ENCODE measurements around the gene SUPT3H.
"Not testable (repeated sequence)": the region's sequence is repeated elsewhere in the genome, so short reads cannot be mapped to it uniquely, and the experiment has no call there.

Gene SUPT3H

GRCh38 chr6:45175272-45175671 lies 202.5 kb downstream of the SUPT3H start:
- Histone ChIP-seq H3K27ac (ENCODE audit: low read depth, low read length) (no peak overlapping the region), H3K9ac (ENCODE audit: low read length) (no peak overlapping the region), H3K4me3 (ENCODE audit: low read length) (no peak overlapping the region)

GRCh38 chr6:45174045-45174444 lies 203.7 kb downstream of the SUPT3H start:
- Histone ChIP-seq H3K27me3 (ENCODE audit: control insufficient read depth, insufficient read depth, low read length) (no peaks in the 10 kb centered on the region), H3K27ac (ENCODE audit: low read depth, low read length) (no peak overlapping the region), H3K4me1 (ENCODE audit: control insufficient read depth, insufficient read depth, low read length) (no peaks in the 10 kb centered on the region), H3K36me3 (ENCODE audit: control insufficient read depth, insufficient read depth, low read length) (no peaks in the 10 kb centered on the region), H3K4me3 (ENCODE audit: low read length) (no peak overlapping the region), H3K9ac (ENCODE audit: low read length) (no peak overlapping the region)

More at GRCh38 chr6:45175272-45175671, 202.5 kb downstream of the SUPT3H start:
- Histone ChIP-seq H3K36me3 (ENCODE audit: control insufficient read depth, insufficient read depth, low read length) (no peaks in the 10 kb centered on the region), H3K4me1 (ENCODE audit: control insufficient read depth, insufficient read depth, low read length) (no peaks in the 10 kb centered on the region), H3K27me3 (ENCODE audit: control insufficient read depth, insufficient read depth, low read length) (no peaks in the 10 kb centered on the region)

DNA sequence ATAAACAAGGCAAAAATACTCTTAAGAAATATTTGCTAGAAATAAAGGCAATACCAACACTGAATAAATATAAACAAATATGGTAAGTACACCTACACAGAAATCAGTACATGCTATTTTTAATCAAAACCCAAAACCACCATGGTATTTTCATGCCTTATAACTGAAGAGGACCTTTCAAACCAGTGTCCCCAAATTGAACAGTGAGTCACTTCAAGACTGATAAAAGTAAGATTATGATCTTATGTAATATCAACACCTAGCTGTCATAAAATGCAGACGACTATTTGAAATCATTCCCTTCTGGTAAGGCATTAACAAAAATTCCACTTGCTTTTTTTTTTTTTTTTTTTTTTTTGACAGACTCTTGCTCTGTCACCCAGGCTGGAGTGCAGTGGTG lies 206.4 kb downstream of the SUPT3H start:
- Histone ChIP-seq H3K27me3 (ENCODE audit: control insufficient read depth, insufficient read depth, low read length) (no peaks in the 10 kb centered on the region), H3K27ac (ENCODE audit: low read depth, low read length) (no peak overlapping the region), H3K9ac (ENCODE audit: low read length) (no peak overlapping the region), H3K4me1 (ENCODE audit: control insufficient read depth, insufficient read depth, low read length) (no peaks in the 10 kb centered on the region), H3K4me3 (ENCODE audit: low read length) (no peak overlapping the region), H3K36me3 (ENCODE audit: control insufficient read depth, insufficient read depth, low read length) (no peaks in the 10 kb centered on the region)

DNA sequence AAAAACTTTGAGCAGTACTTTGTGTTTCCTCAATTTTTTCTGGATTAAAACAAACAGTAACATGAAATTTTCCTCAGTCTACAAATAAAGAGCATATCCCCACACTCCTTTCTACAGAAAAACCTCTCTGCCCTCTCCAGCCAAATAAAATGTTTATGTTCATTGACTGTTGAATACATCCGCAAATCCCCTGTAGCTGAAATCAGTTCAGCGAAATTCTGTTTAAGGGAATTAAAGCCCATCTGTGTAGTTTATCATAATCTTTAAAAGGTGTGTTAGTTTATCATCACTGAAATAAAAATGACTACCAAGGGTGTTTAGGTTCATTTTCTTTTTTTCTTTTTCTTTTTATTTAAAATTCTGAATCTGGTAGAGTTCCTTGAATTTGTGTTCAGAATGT lies 207.4 kb downstream of the SUPT3H start:
- H3K36me3 ChIP-seq (ENCODE audit: control insufficient read depth, insufficient read depth, low read length) = no peaks in the 10 kb centered on the region
- H3K9ac ChIP-seq (ENCODE audit: low read length) = no peak overlapping the region
- H3K4me3 ChIP-seq (ENCODE audit: low read length) = no peak overlapping the region
- H3K27me3 ChIP-seq (ENCODE audit: control insufficient read depth, insufficient read depth, low read length) = no peaks in the 10 kb centered on the region
- no peak overlapping the region for H3K27ac ChIP-seq (ENCODE audit: low read depth, low read length)
- H3K4me1 ChIP-seq (ENCODE audit: control insufficient read depth, insufficient read depth, low read length) = no peaks in the 10 kb centered on the region

DNA sequence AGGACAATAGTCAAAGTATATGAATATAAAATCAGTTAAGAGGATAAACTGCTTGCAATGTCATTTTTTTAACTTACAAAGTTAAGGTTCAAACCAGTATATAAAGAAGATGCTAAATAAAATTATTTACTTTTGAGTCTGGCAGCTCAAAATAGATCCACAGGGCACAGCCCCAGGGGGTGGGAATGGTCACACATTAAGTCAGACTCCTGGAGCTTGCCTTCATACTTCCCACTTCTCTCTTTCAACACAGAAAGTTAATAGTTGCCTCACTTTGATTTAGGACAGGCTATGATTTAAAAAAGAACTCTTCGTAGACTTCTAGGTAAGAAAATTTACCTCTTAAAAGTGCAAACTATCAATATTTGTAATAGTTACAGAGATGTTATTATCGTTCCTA lies 207.9 kb downstream of the SUPT3H start:
- no peaks in the 10 kb centered on the region for H3K36me3 ChIP-seq (ENCODE audit: control insufficient read depth, insufficient read depth, low read length)
- no peak overlapping the region for H3K27ac ChIP-seq (ENCODE audit: low read depth, low read length)
- no peaks in the 10 kb centered on the region for H3K4me1 ChIP-seq (ENCODE audit: control insufficient read depth, insufficient read depth, low read length)
- H3K9ac ChIP-seq (ENCODE audit: low read length) = no peak overlapping the region
- no peaks in the 10 kb centered on the region for H3K27me3 ChIP-seq (ENCODE audit: control insufficient read depth, insufficient read depth, low read length)
- H3K4me3 ChIP-seq (ENCODE audit: low read length) = no peak overlapping the region

GRCh38 chr6:45163952-45164766 lies 213.6 kb downstream of the SUPT3H start:
- H3K27ac ChIP-seq (ENCODE audit: low read depth, low read length) = no peak overlapping the region
- no peaks in the 10 kb centered on the region for H3K36me3 ChIP-seq (ENCODE audit: control insufficient read depth, insufficient read depth, low read length)
- H3K4me3 ChIP-seq (ENCODE audit: low read length) = no peak overlapping the region
- H3K27me3 ChIP-seq (ENCODE audit: control insufficient read depth, insufficient read depth, low read length) = no peaks in the 10 kb centered on the region
- H3K4me1 ChIP-seq (ENCODE audit: control insufficient read depth, insufficient read depth, low read length) = no peaks in the 10 kb centered on the region
- H3K9ac ChIP-seq (ENCODE audit: low read length) = no peak overlapping the region

DNA sequence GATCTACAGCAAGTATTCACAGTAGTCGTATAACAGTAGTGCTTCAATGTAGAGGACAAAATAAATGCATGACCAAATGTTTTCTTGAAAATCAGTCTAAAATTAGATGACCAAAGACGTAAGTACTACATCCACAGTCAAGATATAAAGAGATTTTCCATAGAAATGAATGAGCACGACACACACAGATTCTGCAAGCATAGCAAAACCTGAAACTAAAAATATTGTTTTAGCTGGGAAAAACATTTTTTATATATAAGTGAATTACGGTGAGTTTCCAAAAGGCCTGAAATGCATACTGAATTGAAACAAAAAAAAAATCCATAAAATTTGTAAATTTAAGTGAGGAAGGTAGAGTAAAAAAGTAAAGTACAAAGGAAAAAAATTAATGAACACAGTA lies 217.4 kb downstream of the SUPT3H start:
- Histone ChIP-seq H3K36me3 (ENCODE audit: control insufficient read depth, insufficient read depth, low read length) (no peaks in the 10 kb centered on the region), H3K27me3 (ENCODE audit: control insufficient read depth, insufficient read depth, low read length) (no peaks in the 10 kb centered on the region), H3K4me3 (ENCODE audit: low read length) (no peak overlapping the region), H3K9ac (ENCODE audit: low read length) (no peak overlapping the region), H3K27ac (ENCODE audit: low read depth, low read length) (no peak overlapping the region), H3K4me1 (ENCODE audit: control insufficient read depth, insufficient read depth, low read length) (no peaks in the 10 kb centered on the region)

DNA sequence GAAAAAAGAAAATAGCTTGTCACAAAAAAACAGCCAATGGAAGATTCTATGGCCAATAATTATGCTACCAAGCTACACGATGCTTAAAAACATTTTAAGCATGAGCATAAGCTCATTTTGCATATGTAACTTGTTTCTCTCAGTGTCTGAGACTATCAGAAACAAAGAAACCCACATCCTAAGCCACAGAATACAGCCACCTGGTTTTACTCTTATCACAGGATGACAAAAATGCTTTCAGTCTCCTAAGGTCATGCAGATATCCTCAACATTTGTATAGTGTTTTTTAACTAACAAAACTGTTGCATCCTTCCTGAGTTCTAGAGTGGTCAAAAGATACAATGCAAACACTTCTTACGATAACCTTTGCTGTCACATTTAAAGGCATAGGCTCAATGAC lies 221.7 kb downstream of the SUPT3H start:
- H3K9ac ChIP-seq (ENCODE audit: low read length) = no peak overlapping the region
- H3K27ac ChIP-seq (ENCODE audit: low read depth, low read length) = no peak overlapping the region
- no peaks in the 10 kb centered on the region for H3K27me3 ChIP-seq (ENCODE audit: control insufficient read depth, insufficient read depth, low read length)
- no peaks in the 10 kb centered on the region for H3K36me3 ChIP-seq (ENCODE audit: control insufficient read depth, insufficient read depth, low read length)
- H3K4me1 ChIP-seq (ENCODE audit: control insufficient read depth, insufficient read depth, low read length) = no peaks in the 10 kb centered on the region
- H3K4me3 ChIP-seq (ENCODE audit: low read length) = no peak overlapping the region

DNA sequence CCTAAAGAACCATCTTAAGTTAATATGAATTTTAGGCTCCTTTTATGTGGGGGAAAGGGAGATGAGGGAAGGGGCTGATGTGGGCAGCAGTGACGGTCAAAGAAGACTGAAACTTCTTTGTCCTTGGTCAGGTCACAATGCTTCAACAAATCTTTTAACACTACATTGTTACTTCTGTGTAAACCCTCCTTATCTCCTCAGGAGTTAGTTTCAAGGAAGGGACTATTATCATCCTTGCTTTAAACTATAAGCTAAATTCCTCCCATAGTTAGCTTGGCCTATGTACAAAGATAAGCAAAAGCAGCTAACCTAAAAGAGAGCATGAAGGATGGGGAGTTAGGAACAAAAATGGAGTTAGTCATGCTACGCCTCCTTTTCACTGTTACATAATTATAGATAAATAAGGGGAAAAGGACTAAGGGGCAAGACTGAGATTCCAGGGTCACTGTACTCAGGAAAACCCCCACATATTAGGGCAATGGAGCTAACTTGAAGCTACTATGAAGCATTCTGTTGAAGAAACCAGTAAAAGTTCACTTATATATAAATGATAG lies 222.3 kb downstream of the SUPT3H start:
- H3K36me3 ChIP-seq (ENCODE audit: control insufficient read depth, insufficient read depth, low read length) = no peaks in the 10 kb centered on the region
- H3K27me3 ChIP-seq (ENCODE audit: control insufficient read depth, insufficient read depth, low read length) = no peaks in the 10 kb centered on the region
- H3K27ac ChIP-seq (ENCODE audit: low read depth, low read length) = no peak overlapping the region
- no peak overlapping the region for H3K9ac ChIP-seq (ENCODE audit: low read length)
- H3K4me3 ChIP-seq (ENCODE audit: low read length) = no peak overlapping the region
- H3K4me1 ChIP-seq (ENCODE audit: control insufficient read depth, insufficient read depth, low read length) = no peaks in the 10 kb centered on the region

DNA sequence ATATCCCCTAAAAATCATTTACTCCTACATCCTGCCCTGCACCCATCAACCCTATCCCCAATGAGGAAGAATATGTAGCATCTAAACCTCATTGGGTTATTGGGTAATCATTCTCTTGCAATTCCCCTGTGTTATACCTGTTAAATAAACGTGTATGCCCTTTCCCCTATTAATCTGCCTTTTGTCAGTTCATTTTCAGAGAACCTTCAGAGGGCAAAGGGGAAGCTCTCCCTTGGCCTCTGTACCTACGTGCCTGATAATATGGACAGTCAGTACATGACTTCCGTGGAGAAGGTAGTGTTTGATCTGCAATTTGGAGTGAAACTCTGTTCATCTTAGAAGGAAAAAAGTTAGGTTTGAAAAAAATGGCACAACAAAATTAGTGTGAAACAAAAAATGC lies 223.1 kb downstream of the SUPT3H start:
- no peaks in the 10 kb centered on the region for H3K27me3 ChIP-seq (ENCODE audit: control insufficient read depth, insufficient read depth, low read length)
- H3K36me3 ChIP-seq (ENCODE audit: control insufficient read depth, insufficient read depth, low read length) = no peaks in the 10 kb centered on the region
- H3K9ac ChIP-seq (ENCODE audit: low read length) = no peak overlapping the region

GRCh38 chr6:45148711-45149341 lies 228.9 kb downstream of the SUPT3H start:
- no peaks in the 10 kb centered on the region for H3K36me3 ChIP-seq (ENCODE audit: control insufficient read depth, insufficient read depth, low read length)
- H3K27ac ChIP-seq (ENCODE audit: low read depth, low read length) = no peak overlapping the region
- no peaks in the 10 kb centered on the region for H3K4me1 ChIP-seq (ENCODE audit: control insufficient read depth, insufficient read depth, low read length)
- H3K9ac ChIP-seq (ENCODE audit: low read length) = no peak overlapping the region
- no peak overlapping the region for H3K4me3 ChIP-seq (ENCODE audit: low read length)
- no peaks in the 10 kb centered on the region for H3K27me3 ChIP-seq (ENCODE audit: control insufficient read depth, insufficient read depth, low read length)

More for the DNA sequence above, 223.1 kb downstream of the SUPT3H start:
- Histone ChIP-seq H3K4me1 (ENCODE audit: control insufficient read depth, insufficient read depth, low read length) (no peaks in the 10 kb centered on the region), H3K4me3 (ENCODE audit: low read length) (no peak overlapping the region), H3K27ac (ENCODE audit: low read depth, low read length) (no peak overlapping the region)

- Histone ChIP-seq H3K27ac (ENCODE audit: low read depth, low read length) (no peak overlapping the region), H3K4me3 (ENCODE audit: low read length) (no peak overlapping the region), H3K4me1 (ENCODE audit: control insufficient read depth, insufficient read depth, low read length) (no peaks in the 10 kb centered on the region), H3K36me3 (ENCODE audit: control insufficient read depth, insufficient read depth, low read length) (no peaks in the 10 kb centered on the region), H3K9ac (ENCODE audit: low read length) (no peak overlapping the region), H3K27me3 (ENCODE audit: control insufficient read depth, insufficient read depth, low read length) (no peaks in the 10 kb centered on the region)
These were observed 229.5 kb downstream of the SUPT3H start for GRCh38 chr6:45148278-45148677.

DNA sequence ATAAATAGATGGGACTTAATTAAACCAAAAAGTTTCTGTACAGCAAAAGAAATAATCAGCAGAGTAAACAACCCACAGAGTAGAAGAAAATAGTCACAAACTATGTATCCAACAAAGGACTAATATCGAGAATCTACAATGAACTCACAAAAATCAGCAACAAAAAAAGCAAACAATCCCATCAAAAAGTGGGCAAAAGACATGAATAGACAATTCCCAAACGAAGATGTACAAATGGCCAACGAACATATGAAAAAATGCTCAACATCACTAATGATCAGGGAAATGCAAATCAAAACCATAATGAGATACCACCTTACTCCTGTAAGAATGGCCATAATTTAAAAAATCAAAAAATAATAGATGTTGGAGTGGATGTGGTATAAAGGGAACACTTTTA lies 232.1 kb downstream of the SUPT3H start:
- not testable (repeated sequence) for H3K9ac ChIP-seq (ENCODE audit: low read length); H3K27ac ChIP-seq (ENCODE audit: low read depth, low read length); H3K4me1 ChIP-seq (ENCODE audit: control insufficient read depth, insufficient read depth, low read length); H3K4me3 ChIP-seq (ENCODE audit: low read length); H3K27me3 ChIP-seq (ENCODE audit: control insufficient read depth, insufficient read depth, low read length); H3K36me3 ChIP-seq (ENCODE audit: control insufficient read depth, insufficient read depth, low read length)

Measured in rectal smooth muscle tissue (tissue), 1 donor.